ENCODE results near the gene MSH2.
"Not testable (repeated sequence)": the region's sequence is repeated elsewhere in the genome, so short reads cannot be mapped to it uniquely, and the experiment has no call there.

Gene MSH2

GRCh38 chr2:47414682-47415458, 11.9 kb downstream of the MSH2 start:
- Histone ChIP-seq H3K27ac (ENCODE audit: low read length) (no peak overlapping the region), H3K36me3 (ENCODE audit: insufficient read depth, low read depth, low read length) (peaks cover 100% of the 10 kb centered on the region), H3K9me3 (ENCODE audit: insufficient read depth, low read depth, low read length) (no peaks in the 10 kb centered on the region)

GRCh38 chr2:47420214-47420613, 17.3 kb downstream of the MSH2 start:
- Histone ChIP-seq H3K27me3 (ENCODE audit: insufficient read depth, low read length) (no peaks in the 10 kb centered on the region), H3K4me3 (ENCODE audit: low read length) (no peak overlapping the region), H3K9me3 (ENCODE audit: insufficient read depth, low read depth, low read length) (no peaks in the 10 kb centered on the region), H3K9ac (ENCODE audit: low read depth, low read length) (no peak overlapping the region), H3K4me1 (ENCODE audit: insufficient read depth, low read length) (no peaks in the 10 kb centered on the region), H3K36me3 (ENCODE audit: insufficient read depth, low read depth, low read length) (peaks cover 94% of the 10 kb centered on the region), H3K27ac (ENCODE audit: low read length) (no peak overlapping the region)

More at GRCh38 chr2:47414682-47415458, 11.9 kb downstream of the MSH2 start:
- Histone ChIP-seq H3K27me3 (ENCODE audit: insufficient read depth, low read length) (no peaks in the 10 kb centered on the region), H3K4me1 (ENCODE audit: insufficient read depth, low read length) (no peaks in the 10 kb centered on the region), H3K4me3 (ENCODE audit: low read length) (no peak overlapping the region), H3K9ac (ENCODE audit: low read depth, low read length) (no peak overlapping the region)

- H3K9me3 ChIP-seq (ENCODE audit: insufficient read depth, low read depth, low read length); H3K4me3 ChIP-seq (ENCODE audit: low read length); H3K27me3 ChIP-seq (ENCODE audit: insufficient read depth, low read length); H3K27ac ChIP-seq (ENCODE audit: low read length); H3K4me1 ChIP-seq (ENCODE audit: insufficient read depth, low read length); H3K9ac ChIP-seq (ENCODE audit: low read depth, low read length): not testable (repeated sequence)
- peaks cover 94% of the 10 kb centered on the region for H3K36me3 ChIP-seq (ENCODE audit: insufficient read depth, low read depth, low read length)
Observed at GRCh38 chr2:47420683-47421082, 17.7 kb downstream of the MSH2 start.

GRCh38 chr2:47422016-47422415, 19.1 kb downstream of the MSH2 start:
- no peak overlapping the region for H3K9ac ChIP-seq (ENCODE audit: low read depth, low read length)
- no peak overlapping the region for H3K4me3 ChIP-seq (ENCODE audit: low read length)
- H3K4me1 ChIP-seq (ENCODE audit: insufficient read depth, low read length) = no peaks in the 10 kb centered on the region
- peaks cover 92% of the 10 kb centered on the region for H3K36me3 ChIP-seq (ENCODE audit: insufficient read depth, low read depth, low read length)
- H3K27ac ChIP-seq (ENCODE audit: low read length) = no peak overlapping the region
- no peaks in the 10 kb centered on the region for H3K9me3 ChIP-seq (ENCODE audit: insufficient read depth, low read depth, low read length)
- H3K27me3 ChIP-seq (ENCODE audit: insufficient read depth, low read length) = no peaks in the 10 kb centered on the region

GRCh38 chr2:47422560-47422959, 19.6 kb downstream of the MSH2 start:
- H3K9ac ChIP-seq (ENCODE audit: low read depth, low read length) = no peak overlapping the region
- no peak overlapping the region for H3K27ac ChIP-seq (ENCODE audit: low read length)
- no peaks in the 10 kb centered on the region for H3K4me1 ChIP-seq (ENCODE audit: insufficient read depth, low read length)
- H3K27me3 ChIP-seq (ENCODE audit: insufficient read depth, low read length) = no peaks in the 10 kb centered on the region
- H3K9me3 ChIP-seq (ENCODE audit: insufficient read depth, low read depth, low read length) = no peaks in the 10 kb centered on the region
- no peak overlapping the region for H3K4me3 ChIP-seq (ENCODE audit: low read length)
- H3K36me3 ChIP-seq (ENCODE audit: insufficient read depth, low read depth, low read length) = peaks cover 92% of the 10 kb centered on the region

GRCh38 chr2:47426786-47427185, 23.8 kb downstream of the MSH2 start:
- no peaks in the 10 kb centered on the region for H3K27me3 ChIP-seq (ENCODE audit: insufficient read depth, low read length)
- H3K4me1 ChIP-seq (ENCODE audit: insufficient read depth, low read length) = no peaks in the 10 kb centered on the region
- no peak overlapping the region for H3K9ac ChIP-seq (ENCODE audit: low read depth, low read length)
- no peak overlapping the region for H3K27ac ChIP-seq (ENCODE audit: low read length)
- H3K9me3 ChIP-seq (ENCODE audit: insufficient read depth, low read depth, low read length) = peaks cover 11% of the 10 kb centered on the region; the same call in 1 of the 2 replicates
- H3K4me3 ChIP-seq (ENCODE audit: low read length) = no peak overlapping the region
- peaks cover 96% of the 10 kb centered on the region for H3K36me3 ChIP-seq (ENCODE audit: insufficient read depth, low read depth, low read length)

- H3K9ac ChIP-seq (ENCODE audit: low read depth, low read length) = no peak overlapping the region
- no peak overlapping the region for H3K4me3 ChIP-seq (ENCODE audit: low read length)
- no peak overlapping the region for H3K27ac ChIP-seq (ENCODE audit: low read length)
- H3K9me3 ChIP-seq (ENCODE audit: insufficient read depth, low read depth, low read length) = peaks cover 11% of the 10 kb centered on the region; the same call in 1 of the 2 replicates
- no peaks in the 10 kb centered on the region for H3K27me3 ChIP-seq (ENCODE audit: insufficient read depth, low read length)
- H3K4me1 ChIP-seq (ENCODE audit: insufficient read depth, low read length) = no peaks in the 10 kb centered on the region
- H3K36me3 ChIP-seq (ENCODE audit: insufficient read depth, low read depth, low read length) = peaks cover 77% of the 10 kb centered on the region
Observed at GRCh38 chr2:47429795-47430194, 26.8 kb downstream of the MSH2 start.

- H3K4me1 ChIP-seq (ENCODE audit: insufficient read depth, low read length); H3K27me3 ChIP-seq (ENCODE audit: insufficient read depth, low read length); H3K9ac ChIP-seq (ENCODE audit: low read depth, low read length); H3K4me3 ChIP-seq (ENCODE audit: low read length); H3K27ac ChIP-seq (ENCODE audit: low read length): not testable (repeated sequence)
- H3K36me3 ChIP-seq (ENCODE audit: insufficient read depth, low read depth, low read length) = peaks cover 75% of the 10 kb centered on the region
- peaks cover 11% of the 10 kb centered on the region; the same call in 1 of the 2 replicates for H3K9me3 ChIP-seq (ENCODE audit: insufficient read depth, low read depth, low read length)
Observed at GRCh38 chr2:47433006-47433405, 30.1 kb downstream of the MSH2 start.

- not testable (repeated sequence) for H3K27me3 ChIP-seq (ENCODE audit: insufficient read depth, low read length); H3K4me1 ChIP-seq (ENCODE audit: insufficient read depth, low read length); H3K9ac ChIP-seq (ENCODE audit: low read depth, low read length); H3K27ac ChIP-seq (ENCODE audit: low read length); H3K4me3 ChIP-seq (ENCODE audit: low read length)
- H3K36me3 ChIP-seq (ENCODE audit: insufficient read depth, low read depth, low read length) = peaks cover 77% of the 10 kb centered on the region
- peaks cover 11% of the 10 kb centered on the region; the same call in 1 of the 2 replicates for H3K9me3 ChIP-seq (ENCODE audit: insufficient read depth, low read depth, low read length)
Observed at GRCh38 chr2:47433445-47433844, 30.5 kb downstream of the MSH2 start.

- peaks cover 65% of the 10 kb centered on the region for H3K36me3 ChIP-seq (ENCODE audit: insufficient read depth, low read depth, low read length)
Observed at GRCh38 chr2:47437287-47437686, 34.3 kb downstream of the MSH2 start.

GRCh38 chr2:47438106-47438505, 35.1 kb downstream of the MSH2 start:
- no peaks in the 10 kb centered on the region for H3K9me3 ChIP-seq (ENCODE audit: insufficient read depth, low read depth, low read length)
- no peak overlapping the region for H3K4me3 ChIP-seq (ENCODE audit: low read length)
- H3K9ac ChIP-seq (ENCODE audit: low read depth, low read length) = no peak overlapping the region
- H3K4me1 ChIP-seq (ENCODE audit: insufficient read depth, low read length) = no peaks in the 10 kb centered on the region
- no peaks in the 10 kb centered on the region for H3K27me3 ChIP-seq (ENCODE audit: insufficient read depth, low read length)
- H3K27ac ChIP-seq (ENCODE audit: low read length) = no peak overlapping the region
- H3K36me3 ChIP-seq (ENCODE audit: insufficient read depth, low read depth, low read length) = peaks cover 73% of the 10 kb centered on the region

More at GRCh38 chr2:47437287-47437686, 34.3 kb downstream of the MSH2 start:
- Histone ChIP-seq H3K9ac (ENCODE audit: low read depth, low read length) (no peak overlapping the region), H3K4me1 (ENCODE audit: insufficient read depth, low read length) (no peaks in the 10 kb centered on the region), H3K27ac (ENCODE audit: low read length) (no peak overlapping the region), H3K9me3 (ENCODE audit: insufficient read depth, low read depth, low read length) (no peaks in the 10 kb centered on the region), H3K27me3 (ENCODE audit: insufficient read depth, low read length) (no peaks in the 10 kb centered on the region), H3K4me3 (ENCODE audit: low read length) (no peak overlapping the region)

- Histone ChIP-seq H3K4me3 (ENCODE audit: low read length) (no peak overlapping the region), H3K36me3 (ENCODE audit: insufficient read depth, low read depth, low read length) (peaks cover 79% of the 10 kb centered on the region), H3K27ac (ENCODE audit: low read length) (no peak overlapping the region), H3K9me3 (ENCODE audit: insufficient read depth, low read depth, low read length) (no peaks in the 10 kb centered on the region), H3K9ac (ENCODE audit: low read depth, low read length) (no peak overlapping the region), H3K4me1 (ENCODE audit: insufficient read depth, low read length) (no peaks in the 10 kb centered on the region), H3K27me3 (ENCODE audit: insufficient read depth, low read length) (no peaks in the 10 kb centered on the region)
Observed at GRCh38 chr2:47438783-47439182, 35.8 kb downstream of the MSH2 start.
